Karpas-422 (cell line): Measurements from ENCODE around the gene OCA2. TPM values are rescaled to one million over a fixed set of nuclear protein-coding genes. Genes with fewer than 3 reads are reported as not detected.

Experiments
- DNase-seq: peaks from one replicate; pipeline ENCODE4 v3.0.0-alpha.2; 2015
- H2AFZ ChIP-seq: fragments of 200-600 bp; sonication (generic); 2 replicates; pipeline ENCODE4 v1.6.1; 2014; ENCODE audit warnings: antibody characterized with exemption, low read length, mixed read lengths
- H3K27ac ChIP-seq: fragments of 200-600 bp; sonication (generic); 2 replicates; pipeline ENCODE4 v1.5.1; 2014; ENCODE audit warnings: mild to moderate bottlenecking, low read length, moderate library complexity
- H3K27me3 ChIP-seq: fragments of 200-600 bp; sonication (generic); 2 replicates; pipeline ENCODE4 v1.6.1; 2014; ENCODE audit warnings: low read length, mixed read lengths
- H3K36me3 ChIP-seq: fragments of 200-600 bp; sonication (generic); 2 replicates; pipeline ENCODE4 v1.6.1; 2014; ENCODE audit warnings: low read length, mixed read lengths; ENCODE audit not compliant: insufficient read depth
- H3K4me1 ChIP-seq: fragments of 200-600 bp; sonication (generic); 2 replicates; pipeline ENCODE4 v1.6.1; 2014; ENCODE audit warnings: mild to moderate bottlenecking, low read length, mixed read lengths
- H3K4me2 ChIP-seq: fragments of 200-600 bp; sonication (generic); 2 replicates; pipeline ENCODE4 v1.6.1; 2014; ENCODE audit warnings: low read length, low read depth, mild to moderate bottlenecking; ENCODE audit not compliant: poor library complexity, severe bottlenecking
- H3K4me3 ChIP-seq: fragments of 200-600 bp; sonication (generic); 2 replicates; pipeline ENCODE4 v1.5.1; 2014; ENCODE audit warnings: mild to moderate bottlenecking, antibody characterized with exemption, low read length, mixed read lengths
- H3K79me2 ChIP-seq: fragments of 200-600 bp; sonication (generic); 2 replicates; pipeline ENCODE4 v1.6.1; 2014; ENCODE audit warnings: mild to moderate bottlenecking, low read length, mixed read lengths
- H3K9ac ChIP-seq: fragments of 200-600 bp; sonication (generic); 2 replicates; pipeline ENCODE4 v1.6.0; 2014; ENCODE audit warnings: low read length
- H3K9me2 ChIP-seq: fragments of 200-600 bp; sonication (generic), shearing (Covaris generic); replicated peaks from 2 replicates; pipeline ENCODE4 v1.6.0; 2014; ENCODE audit warnings: mild to moderate bottlenecking, low read length, moderate library complexity; ENCODE audit not compliant: insufficient read depth
- H3K9me3 ChIP-seq: fragments of 300-700, 200-600 bp; sonication (generic); 2 replicates; pipeline ENCODE4 v1.6.1; 2014; ENCODE audit warnings: low read length, mixed read lengths
- H4K20me1 ChIP-seq: fragments of 200-600 bp; sonication (generic); 2 replicates; pipeline ENCODE4 v1.6.1; 2014; ENCODE audit warnings: mild to moderate bottlenecking, antibody characterized with exemption, low read length, low read depth; ENCODE audit not compliant: insufficient read depth
- total RNA-seq: library from RNA; depleted of rRNA; stranded (reverse); fragments of >200 nt; shearing (Covaris generic); gene quantifications from 2 replicates; pipeline ENCODE4 v1.2.3, GENCODE V29; 2014; ENCODE audit warnings: low replicate concordance

The OCA2 gene
- total RNA-seq, 1 experiment from 2014 or later: not detected

DNA sequence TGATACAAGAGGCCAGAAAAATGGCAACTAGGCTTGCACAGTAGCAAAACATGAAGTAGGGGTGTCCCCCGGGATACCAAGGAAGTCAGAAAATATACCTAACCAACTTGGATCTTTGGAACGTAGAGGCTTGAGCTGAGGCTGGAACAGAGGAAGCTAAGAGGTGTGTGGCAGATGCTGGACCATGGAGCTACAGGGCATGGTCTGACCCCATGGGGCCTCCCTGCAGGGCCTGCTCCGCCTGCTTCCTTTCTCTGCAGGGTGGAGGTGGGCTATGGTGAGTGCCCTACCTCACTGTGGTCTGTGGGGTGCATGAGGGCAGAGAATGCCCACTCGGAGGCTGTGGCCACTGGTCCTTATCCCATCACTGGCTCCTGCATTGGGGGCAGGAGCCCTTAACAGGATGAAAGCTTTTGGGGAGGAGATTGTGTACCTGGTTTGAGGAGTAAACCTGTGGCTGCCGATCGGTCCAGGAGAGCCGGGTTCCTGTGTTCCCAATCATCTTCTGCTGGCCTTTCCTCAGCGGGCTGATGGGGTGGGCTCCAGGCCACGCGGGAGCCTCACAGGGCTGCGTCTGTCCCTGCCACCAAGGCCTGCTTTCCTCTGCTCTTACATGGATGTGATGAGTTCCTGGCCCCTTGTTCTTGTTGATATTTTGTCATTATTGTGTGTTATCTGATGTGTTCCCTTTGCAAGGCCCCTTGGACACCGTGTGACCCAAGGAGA, 96.8 kb downstream of the OCA2 start:
- Histone ChIP-seq H3K4me2 (no peak overlapping the region), H3K79me2 (no peaks in the 10 kb centered on the region)
- DNase-seq: no peak

DNA sequence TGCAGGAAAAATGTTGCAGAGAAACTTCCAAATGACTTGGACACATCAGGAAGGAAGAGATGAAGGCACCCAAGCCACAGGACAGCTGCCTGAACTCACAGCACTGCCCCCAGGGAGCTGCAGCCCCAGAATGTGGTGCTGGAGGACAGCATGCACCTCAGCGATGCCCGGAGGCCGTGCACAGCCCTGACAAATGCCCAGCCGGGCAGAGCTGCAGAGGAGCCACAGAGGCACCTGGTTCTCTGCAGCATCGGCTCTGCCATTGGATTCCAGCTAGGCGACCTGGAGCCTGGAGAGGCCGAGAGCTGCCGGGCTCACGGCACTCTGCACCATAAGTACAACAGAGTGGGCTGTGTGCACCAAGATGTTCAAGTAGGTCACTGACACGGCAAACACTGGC, 97.5 kb downstream of the OCA2 start:
- Histone ChIP-seq H2AFZ (no peak overlapping the region), H3K27ac (no peak overlapping the region), H3K4me3 (no peak overlapping the region), H3K4me1 (no peaks in the 10 kb centered on the region), H3K9me2 (no peaks in the 10 kb centered on the region), H3K4me2 (no peak overlapping the region), H3K36me3 (no peaks in the 10 kb centered on the region), H3K27me3 (no peaks in the 10 kb centered on the region), H3K9me3 (no peaks in the 10 kb centered on the region; the same call in 1 of the 2 replicates), H4K20me1 (no peaks in the 10 kb centered on the region), H3K79me2 (no peaks in the 10 kb centered on the region), H3K9ac (no peak overlapping the region)
- DNase-seq: no peak

More for the DNA sequence above, 96.8 kb downstream of the OCA2 start:
- Histone ChIP-seq H4K20me1 (no peaks in the 10 kb centered on the region), H3K4me3 (no peak overlapping the region), H3K9ac (no peak overlapping the region), H3K27ac (no peak overlapping the region), H2AFZ (no peak overlapping the region), H3K9me2 (no peaks in the 10 kb centered on the region), H3K27me3 (no peaks in the 10 kb centered on the region), H3K9me3 (no peaks in the 10 kb centered on the region; the same call in 1 of the 2 replicates), H3K4me1 (no peaks in the 10 kb centered on the region), H3K36me3 (no peaks in the 10 kb centered on the region)

DNA sequence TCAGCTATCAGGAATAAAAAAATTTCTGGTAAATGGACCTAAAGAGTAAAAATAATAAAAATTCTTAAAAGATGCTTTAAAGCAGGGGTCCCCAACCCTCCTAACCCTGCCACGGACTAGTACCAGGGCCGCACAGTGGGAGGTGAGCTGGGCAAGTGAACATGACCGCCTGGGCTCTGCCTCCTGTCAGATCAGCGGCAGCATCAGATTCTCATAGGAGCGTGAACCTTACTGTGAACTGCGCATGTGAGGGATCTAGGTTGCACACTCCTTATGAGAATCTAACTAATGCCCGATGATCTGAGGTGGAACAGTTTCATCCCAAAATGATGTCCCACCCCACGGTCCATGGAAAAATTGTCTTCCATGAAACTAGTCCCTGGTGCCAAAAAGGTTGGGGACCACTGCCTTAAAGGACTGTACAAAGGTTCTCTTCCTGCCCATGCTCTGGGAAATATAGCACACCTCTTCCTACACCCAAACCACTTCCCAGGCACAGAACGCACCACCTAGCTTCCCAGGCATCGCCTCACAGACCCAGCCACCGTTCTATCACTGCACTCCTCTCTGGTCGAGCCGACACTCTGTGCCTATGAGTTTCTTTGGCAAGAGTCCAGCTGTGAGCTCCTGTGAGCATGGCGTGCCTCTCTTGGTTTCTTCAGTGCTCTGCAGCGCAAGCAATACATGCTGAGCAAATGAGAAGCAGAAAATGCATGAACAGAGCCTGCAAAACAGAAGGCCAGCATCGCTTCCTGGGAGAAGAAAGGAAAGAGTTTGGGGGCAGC, 104.9 kb downstream of the OCA2 start:
- Histone ChIP-seq H3K9ac (no peak overlapping the region), H4K20me1 (no peaks in the 10 kb centered on the region), H3K9me3 (no peaks in the 10 kb centered on the region), H3K9me2 (no peaks in the 10 kb centered on the region), H3K4me1 (no peaks in the 10 kb centered on the region), H3K27ac (no peak overlapping the region), H3K79me2 (no peaks in the 10 kb centered on the region), H3K36me3 (no peaks in the 10 kb centered on the region), H3K27me3 (no peaks in the 10 kb centered on the region), H2AFZ (no peak overlapping the region), H3K4me3 (no peak overlapping the region), H3K4me2 (no peak overlapping the region)
- DNase-seq: no peak

DNA sequence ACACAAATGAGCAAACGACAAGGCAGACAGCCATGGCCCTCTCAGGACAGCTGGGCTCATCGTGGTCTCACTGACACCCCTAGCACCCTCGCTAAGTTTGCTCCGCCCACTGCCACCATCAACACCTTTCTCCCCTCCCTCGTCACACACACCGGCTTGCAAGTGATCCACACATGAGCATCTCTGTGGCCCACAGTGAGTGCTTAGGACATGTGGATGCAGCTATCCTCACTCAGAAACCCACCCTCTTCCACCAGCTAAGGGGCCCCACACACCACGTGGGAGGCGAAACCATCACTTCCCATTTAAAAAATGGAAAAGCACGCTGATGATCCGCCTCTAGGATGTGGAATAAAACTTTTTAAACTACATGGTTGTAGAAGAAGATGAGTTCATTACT, 105.6 kb downstream of the OCA2 start:
- no peaks in the 10 kb centered on the region for H3K79me2 ChIP-seq
- H4K20me1 ChIP-seq: no peaks in the 10 kb centered on the region
- H3K4me2 ChIP-seq: no peak overlapping the region
- H3K36me3 ChIP-seq: no peaks in the 10 kb centered on the region
- no peaks in the 10 kb centered on the region for H3K9me3 ChIP-seq
- no peaks in the 10 kb centered on the region for H3K9me2 ChIP-seq
- H3K4me3 ChIP-seq: no peak overlapping the region
- no peak for DNase-seq
- H3K27ac ChIP-seq: no peak overlapping the region
- no peaks in the 10 kb centered on the region for H3K27me3 ChIP-seq
- no peak overlapping the region for H2AFZ ChIP-seq
- H3K9ac ChIP-seq: no peak overlapping the region
- no peaks in the 10 kb centered on the region for H3K4me1 ChIP-seq

DNA sequence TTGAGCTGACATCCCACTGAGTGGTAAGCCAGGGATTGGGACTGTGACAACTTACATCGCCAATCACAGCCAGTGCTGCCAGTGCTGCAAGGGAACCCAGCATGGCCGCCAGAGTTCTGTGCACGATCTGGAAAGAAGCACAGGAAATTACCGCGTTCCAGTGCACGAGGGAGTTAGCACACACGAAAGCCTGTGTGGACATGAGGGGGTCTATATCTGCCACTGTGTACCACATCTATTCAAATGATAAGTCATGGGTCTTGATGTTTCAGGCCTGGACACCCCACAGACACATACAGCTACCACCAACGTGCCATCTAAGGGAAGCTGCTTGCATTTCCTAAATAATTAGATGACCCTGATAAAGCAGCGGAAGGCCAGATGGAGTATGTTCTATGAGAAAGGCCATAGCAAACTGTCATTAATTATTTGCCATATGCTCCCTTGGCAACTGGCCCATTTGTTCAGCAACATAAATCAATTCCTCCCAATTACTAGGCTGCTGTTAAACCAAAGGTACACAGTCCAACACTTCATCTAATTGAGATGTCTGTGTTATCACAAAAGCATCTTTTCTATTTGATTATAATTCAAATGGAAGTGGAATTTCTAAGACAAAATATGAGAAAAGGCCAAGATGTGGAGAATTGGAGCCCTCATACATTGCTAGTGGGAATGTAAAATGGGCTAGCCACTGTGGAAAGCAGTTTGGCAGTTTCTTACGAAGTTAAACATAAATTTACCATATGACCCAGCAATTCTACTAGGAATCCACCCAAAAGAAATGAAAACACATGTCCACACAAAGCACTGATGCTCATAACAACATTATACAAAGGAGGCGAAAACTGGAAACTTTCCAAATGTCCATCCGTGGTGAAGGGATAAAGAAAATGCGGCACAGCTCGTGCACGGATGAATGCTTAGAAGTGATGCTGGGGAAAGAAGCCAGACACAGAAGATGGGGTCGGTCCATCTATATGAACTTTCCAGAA, 108.3 kb downstream of the OCA2 start:
- no peaks in the 10 kb centered on the region for H3K36me3 ChIP-seq

DNA sequence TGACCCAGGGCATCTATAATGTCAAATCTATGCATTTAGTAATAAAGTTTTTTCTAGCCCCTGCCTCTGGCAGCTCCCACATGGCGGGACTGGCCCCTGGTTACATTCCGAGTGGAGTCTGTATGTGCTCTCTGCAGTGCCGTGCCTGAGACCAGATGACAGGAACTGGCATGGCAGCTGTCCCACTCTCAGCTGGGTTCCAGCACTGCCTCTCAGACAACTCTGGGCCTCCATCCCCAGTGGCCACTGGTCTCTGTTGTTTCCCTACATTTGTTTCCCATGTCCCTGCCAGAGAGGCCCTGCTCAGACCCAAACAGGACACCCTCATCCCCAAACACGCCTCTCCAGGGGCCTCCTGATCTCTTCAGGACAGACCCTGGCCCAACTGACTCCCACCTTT, 109.3 kb downstream of the OCA2 start:
- no peaks in the 10 kb centered on the region for H3K4me1 ChIP-seq
- H3K9me2 ChIP-seq: no peaks in the 10 kb centered on the region
- no peak for DNase-seq
- H3K9me3 ChIP-seq: no peaks in the 10 kb centered on the region
- H3K9ac ChIP-seq: no peak overlapping the region
- no peaks in the 10 kb centered on the region for H3K27me3 ChIP-seq
- no peak overlapping the region for H3K27ac ChIP-seq
- H3K79me2 ChIP-seq: no peaks in the 10 kb centered on the region
- no peak overlapping the region for H3K4me2 ChIP-seq
- no peaks in the 10 kb centered on the region for H4K20me1 ChIP-seq
- no peak overlapping the region for H2AFZ ChIP-seq
- no peaks in the 10 kb centered on the region for H3K36me3 ChIP-seq
- no peak overlapping the region for H3K4me3 ChIP-seq

More for the DNA sequence above, 108.3 kb downstream of the OCA2 start:
- H3K4me1 ChIP-seq: no peaks in the 10 kb centered on the region
- no peaks in the 10 kb centered on the region for H3K27me3 ChIP-seq
- H3K9me3 ChIP-seq: no peaks in the 10 kb centered on the region
- H4K20me1 ChIP-seq: no peaks in the 10 kb centered on the region
- H3K4me2 ChIP-seq: no peak overlapping the region
- no peaks in the 10 kb centered on the region for H3K79me2 ChIP-seq
- DNase-seq: no peak
- no peak overlapping the region for H2AFZ ChIP-seq
- H3K27ac ChIP-seq: no peak overlapping the region
- H3K4me3 ChIP-seq: no peak overlapping the region
- no peak overlapping the region for H3K9ac ChIP-seq
- no peaks in the 10 kb centered on the region for H3K9me2 ChIP-seq

DNA sequence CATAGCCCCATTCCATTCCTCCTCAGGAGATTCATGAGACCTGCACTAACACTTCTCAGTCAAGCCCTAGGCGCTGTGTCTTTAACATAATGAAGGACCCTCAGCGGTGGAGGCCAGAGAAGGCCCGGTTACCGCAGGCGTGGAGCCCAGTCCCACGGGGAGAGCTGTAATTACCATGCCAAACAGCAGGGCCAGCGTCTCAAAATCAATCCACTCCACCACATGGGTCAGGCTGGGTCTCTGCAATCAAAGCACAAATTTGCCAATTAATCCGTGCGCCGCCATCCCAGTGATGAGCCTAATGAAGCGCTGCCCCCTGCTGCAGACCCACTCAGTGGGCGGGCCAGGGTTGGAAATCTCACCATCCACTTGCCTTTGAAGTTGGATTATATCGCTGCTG, 109.7 kb downstream of the OCA2 start:
- Histone ChIP-seq H3K36me3 (no peaks in the 10 kb centered on the region), H3K4me1 (no peaks in the 10 kb centered on the region), H3K79me2 (no peaks in the 10 kb centered on the region), H3K9ac (no peak overlapping the region), H3K9me2 (no peaks in the 10 kb centered on the region), H3K4me2 (no peak overlapping the region), H3K27ac (no peak overlapping the region), H2AFZ (no peak overlapping the region), H4K20me1 (no peaks in the 10 kb centered on the region), H3K9me3 (no peaks in the 10 kb centered on the region), H3K27me3 (no peaks in the 10 kb centered on the region), H3K4me3 (no peak overlapping the region)
- no peak for DNase-seq

DNA sequence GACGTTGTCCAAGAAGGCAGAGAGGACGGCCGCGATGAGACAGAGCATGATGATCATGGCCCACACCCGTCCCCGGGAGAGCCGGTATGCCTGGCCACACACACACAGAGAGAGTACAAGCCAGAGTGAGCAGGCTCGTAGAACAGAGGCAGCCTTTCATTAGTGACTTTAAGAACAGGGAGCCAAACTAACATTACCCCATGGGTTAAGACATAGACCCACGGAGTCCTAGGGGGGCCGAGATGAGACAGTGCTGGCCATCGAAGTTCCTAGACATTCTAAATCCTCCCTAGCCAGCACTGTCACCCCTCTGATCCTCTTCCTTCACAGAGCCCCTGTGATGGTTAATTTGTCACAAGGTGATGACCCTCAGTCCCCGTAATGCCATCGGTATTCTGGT, 114.0 kb downstream of the OCA2 start:
- Histone ChIP-seq H3K4me1 (no peaks in the 10 kb centered on the region), H3K9me3 (no peaks in the 10 kb centered on the region), H3K4me2 (no peak overlapping the region), H3K79me2 (no peaks in the 10 kb centered on the region), H4K20me1 (no peaks in the 10 kb centered on the region), H3K36me3 (no peaks in the 10 kb centered on the region), H3K4me3 (no peak overlapping the region), H3K9ac (no peak overlapping the region), H3K27me3 (no peaks in the 10 kb centered on the region), H3K9me2 (no peaks in the 10 kb centered on the region), H3K27ac (no peak overlapping the region), H2AFZ (no peak overlapping the region)
- no peak for DNase-seq
